HCT116 (cell line): ENCODE data around the gene NOC4L. TPM values are rescaled to one million over a fixed set of nuclear protein-coding genes. Genes with fewer than 3 reads are reported as not detected.

Source experiments
- ATAC-seq: fragments of 200-7000 bp; cut with Tn5 transposase; 2 replicates; pipeline ENCODE4 v1.9.1; 2020; ENCODE audit warnings: mild to moderate bottlenecking, moderate library complexity
- BruUV-seq: library from RNA; stranded (reverse); fragments of 400-500 nt; replicated peaks from 2 replicates; lab custom pipeline; 2021; lab: Mats Ljungman, UMichigan
- CTCF ChIA-PET: fragments of 300-600 bp; sonication (Branson Sonifier 250); formaldehyde crosslinking; loops from one replicate; lab custom pipeline; 2021; ENCODE audit warnings: antibody characterized with exemption; lab: Charles Lee
- POLR2A ChIA-PET: fragments of 300-600, 350-600 bp; sonication (Branson Sonifier 250); formaldehyde crosslinking; loops from one replicate; lab custom pipeline; 2021; ENCODE audit warnings: antibody characterized with exemption; lab: Charles Lee
- RAD21 ChIA-PET, 2 experiments: fragments of 300-600 bp; sonication (Branson Sonifier 250); formaldehyde crosslinking; loops; one replicate each; lab custom pipeline; 2023; ENCODE audit warnings: low total read pairs in 2 of 2; ENCODE audit not compliant: uncharacterized antibody in 2 of 2, unreplicated experiment in 2 of 2, low non-redundant PET in 1 of 2; lab: Charles Lee
- DNase-seq: peaks from one replicate; pipeline ENCODE4 v3.0.0-alpha.2; 2010; ENCODE audit warnings: low read depth, low spot score
- H2AFZ ChIP-seq: fragments of 200-600 bp; shearing (Covaris generic), sonication (generic); 2 replicates; pipeline ENCODE4 v1.6.1; 2017; ENCODE audit warnings: low read depth, mixed run types, mixed read lengths, antibody characterized with exemption, low read length; ENCODE audit not compliant: poor library complexity, severe bottlenecking
- H3K27ac ChIP-seq: 2 replicates; pipeline ENCODE4 v1.5.1; 2012; ENCODE audit warnings: low read depth, low read length
- H3K27me3 ChIP-seq: fragments of 200-600 bp; sonication (generic); 2 replicates; pipeline ENCODE4 v1.6.1; 2016; ENCODE audit warnings: mixed run types, low read length, mixed read lengths; ENCODE audit not compliant: insufficient read depth
- H3K36me3 ChIP-seq, 2 experiments: fragments of 200-500 bp in 1 of 2; fragments of 200-600 bp in 1 of 2; sonication (Bioruptor generic) in 1 of 2; sonication (generic) in 1 of 2; 2 replicates each; pipeline versions ENCODE4 v1.5.1 to v1.6.1; 2014 to 2016; ENCODE audit warnings: low read length in 2 of 2, inconsistent platforms in 1 of 2, mixed read lengths in 1 of 2, mixed run types in 1 of 2; ENCODE audit not compliant: insufficient read depth in 2 of 2, control insufficient read depth in 1 of 2
- H3K4me1 ChIP-seq, 2 experiments: fragments of 200-600 bp in 1 of 2; sonication (generic) in 1 of 2; 2 replicates each; pipeline versions ENCODE4 v1.5.1 to v1.6.1; 2012 to 2017; ENCODE audit warnings: low read length in 2 of 2, inconsistent platforms in 1 of 2, mild to moderate bottlenecking in 1 of 2, mixed read lengths in 1 of 2, mixed run types in 1 of 2, moderate library complexity in 1 of 2; ENCODE audit not compliant: insufficient read depth in 2 of 2, control insufficient read depth in 1 of 2
- H3K4me2 ChIP-seq: fragments of 200-600 bp; sonication (generic); 2 replicates; pipeline ENCODE4 v1.6.1; 2017; ENCODE audit warnings: mixed run types, low read length, mixed read lengths
- H3K4me3 ChIP-seq, 2 experiments: fragments of 200-600 bp in 1 of 2; sonication (generic) in 1 of 2; replicated peaks in 1 of 2; 2 replicates each; pipeline ENCODE4 v1.5.1; 2011 to 2016; ENCODE audit warnings: low read length in 2 of 2, control low read depth in 1 of 2, low read depth in 1 of 2, mild to moderate bottlenecking in 1 of 2, mixed read lengths in 1 of 2, mixed run types in 1 of 2
- H3K79me2 ChIP-seq: fragments of 200-600 bp; sonication (generic); 2 replicates; pipeline ENCODE4 v1.6.1; 2017; ENCODE audit warnings: mild to moderate bottlenecking, mixed run types, low read length, moderate library complexity, mixed read lengths; ENCODE audit not compliant: insufficient read depth
- H3K9ac ChIP-seq: fragments of 200-600 bp; sonication (generic); 2 replicates; pipeline ENCODE4 v1.6.1; 2016; ENCODE audit warnings: low read length, mixed read lengths
- H3K9me2 ChIP-seq: fragments of 200-600 bp; sonication (generic), shearing (Covaris generic); 2 replicates; pipeline ENCODE4 v1.6.1; 2017; ENCODE audit warnings: mixed run types, mild to moderate bottlenecking, moderate library complexity; ENCODE audit not compliant: insufficient read depth
- H3K9me3 ChIP-seq, 2 experiments: fragments of 200-500 bp in 1 of 2; fragments of 200-600 bp in 1 of 2; sonication (Bioruptor generic) in 1 of 2; sonication (generic) in 1 of 2; 2 replicates each; pipeline ENCODE4 v1.6.1; 2014 to 2017; ENCODE audit warnings: low read length in 2 of 2, mixed read lengths in 2 of 2, inconsistent platforms in 1 of 2, low read depth in 1 of 2, mild to moderate bottlenecking in 1 of 2, mixed run types in 1 of 2, moderate library complexity in 1 of 2; ENCODE audit not compliant: control insufficient read depth in 1 of 2, insufficient read depth in 1 of 2
- H4K20me1 ChIP-seq: fragments of 200-600 bp; sonication (generic), shearing (Covaris generic); 2 replicates; pipeline ENCODE4 v1.6.1; 2017; ENCODE audit warnings: mixed run types, mild to moderate bottlenecking, moderate library complexity; ENCODE audit not compliant: insufficient read depth
- CBX3 ChIP-seq: IDR thresholded peaks from 2 replicates; pipeline ENCODE4 v1.6.1; 2012; ENCODE audit warnings: low read depth
- CTCF ChIP-seq, 3 experiments: fragments of 200-600 bp in 1 of 3; sonication (generic) in 1 of 3; IDR thresholded peaks in 2 of 3; conservative IDR thresholded peaks in 1 of 3; 2 replicates each; pipeline ENCODE4 v1.5.1; 2012 to 2017; ENCODE audit warnings: low read depth in 2 of 3, low read length in 2 of 3, antibody characterized with exemption in 1 of 3, borderline replicate concordance in 1 of 3, control low read depth in 1 of 3, mild to moderate bottlenecking in 1 of 3, mixed read lengths in 1 of 3, mixed run types in 1 of 3, moderate library complexity in 1 of 3; ENCODE audit not compliant: insufficient read depth in 1 of 3
- EGR1 ChIP-seq: IDR thresholded peaks from 2 replicates; pipeline ENCODE4 v1.6.1; 2012; ENCODE audit warnings: low read depth
- JUND ChIP-seq: IDR thresholded peaks from 2 replicates; pipeline ENCODE4 v1.6.1; 2012
- POLR2A ChIP-seq: IDR thresholded peaks from 2 replicates; pipeline ENCODE4 v1.7.0; 2011; ENCODE audit warnings: borderline replicate concordance; ENCODE audit not compliant: insufficient read depth, insufficient read length; ENCODE audit errors: extremely low read depth
- SIN3A ChIP-seq: IDR thresholded peaks from 2 replicates; pipeline ENCODE4 v1.6.1; 2012; ENCODE audit warnings: low read depth
- SRF ChIP-seq: IDR thresholded peaks from 2 replicates; pipeline ENCODE4 v1.6.1; 2012; ENCODE audit warnings: low read depth
- TCF7L2 ChIP-seq: IDR thresholded peaks from 2 replicates; pipeline ENCODE4 v1.7.0; 2011; ENCODE audit warnings: borderline replicate concordance, inconsistent platforms; ENCODE audit not compliant: insufficient read depth, insufficient read length; ENCODE audit errors: extremely low read depth
- ZBTB33 ChIP-seq: IDR thresholded peaks from 2 replicates; pipeline ENCODE4 v1.6.1; 2011; ENCODE audit warnings: mild to moderate bottlenecking, low read length, moderate library complexity; ENCODE audit not compliant: insufficient replicate concordance; ENCODE audit errors: extremely low read depth
- ZFX ChIP-seq: fragments of 450-650 bp; IDR thresholded peaks from 2 replicates; pipeline ENCODE4 v1.6.1; 2017
- intact Hi-C: fragments of 100-400 bp; cut with micrococcal nuclease; formaldehyde crosslinking; loops from 2 replicates; pipeline ENCODE4 v1.10.0; 2022
- total RNA-seq: library from RNA; stranded (reverse); gene quantifications from one replicate; pipeline ENCODE4 v1.2.1, GENCODE V29; 2021; ENCODE audit not compliant: unreplicated experiment

The NOC4L gene
- total RNA-seq, 1 experiment from 2014 or later: 47.6 TPM

- ChIA-PET POLR2A (no interaction called here), CTCF (no interaction called here), RAD21 (no interaction called here)
- Histone ChIP-seq H3K79me2 (no peaks in the 10 kb centered on the region), H4K20me1 (no peaks in the 10 kb centered on the region), H3K9me3 (peaks cover 9 to 18% of the 10 kb centered on the region in 2 experiments; a peak in 2 of 4 replicates), H3K9me2 (no peaks in the 10 kb centered on the region), H3K4me2 (no peak overlapping the region), H3K9ac (no peak overlapping the region), H3K27me3 (no peaks in the 10 kb centered on the region), H3K4me1 (peaks cover 7 to 14% of the 10 kb centered on the region in 2 experiments), H2AFZ (no peak overlapping the region), H3K4me3 (no peak overlapping the region), H3K36me3 (no peaks in the 10 kb centered on the region), H3K27ac (no peak overlapping the region)
- BruUV-seq: no TSS peak
- intact Hi-C loops: no loop called here
- TF ChIP-seq ZBTB33 (no peak), SRF (no peak), CTCF (IDR thresholded peaks at IDR 0.05 in 2 of 3, conservative IDR thresholded peaks at IDR 0.05 in 1 of 3; ENCODE audit: borderline replicate concordance in 1 of 3, insufficient read depth in 1 of 3, low read depth in 2 of 3, low read length in 2 of 3) (peak in 2 of 3 experiments; percentile 63 to 65; a peak in 4 of 6 replicates)
- ATAC-seq: no peak
- DNase-seq: peak; percentile 31
Observed at GRCh38 chr12:132194056-132194455, 49.8 kb downstream of the NOC4L start.

GRCh38 chr12:132194556-132194955 lies 50.3 kb downstream of the NOC4L start:
- H3K9me3 ChIP-seq: peaks cover 9 to 18% of the 10 kb centered on the region in 2 experiments; a peak in 2 of 4 replicates
- no peak overlapping the region for H3K4me2 ChIP-seq
- no peaks in the 10 kb centered on the region for H3K27me3 ChIP-seq
- H3K4me3 ChIP-seq: no peak overlapping the region
- H3K9ac ChIP-seq: no peak overlapping the region
- H3K4me1 ChIP-seq: peaks cover 7 to 10% of the 10 kb centered on the region in 2 experiments
- CTCF ChIA-PET: no interaction called here
- H3K9me2 ChIP-seq: no peaks in the 10 kb centered on the region
- no peak for DNase-seq
- intact Hi-C loops: no loop called here
- H3K27ac ChIP-seq: no peak overlapping the region
- POLR2A ChIA-PET: no interaction called here
- no peaks in the 10 kb centered on the region for H3K79me2 ChIP-seq
- H2AFZ ChIP-seq: no peak overlapping the region
- RAD21 ChIA-PET: no interaction called here
- BruUV-seq: no TSS peak
- no peaks in the 10 kb centered on the region for H4K20me1 ChIP-seq
- H3K36me3 ChIP-seq: no peaks in the 10 kb centered on the region
- ATAC-seq: no peak
- TF ChIP-seq POLR2A: no peak
- no peak for TF ChIP-seq JUND
- TF ChIP-seq CBX3: no peak
- no peak for TF ChIP-seq CTCF (IDR thresholded peaks at IDR 0.05 in 2 of 3, conservative IDR thresholded peaks at IDR 0.05 in 1 of 3; ENCODE audit: borderline replicate concordance in 1 of 3, insufficient read depth in 1 of 3, low read depth in 2 of 3, low read length in 2 of 3)
- TF ChIP-seq EGR1: no peak
- no peak for TF ChIP-seq ZBTB33
- no peak for TF ChIP-seq ZFX
- no peak for TF ChIP-seq SRF
- no peak for TF ChIP-seq TCF7L2
- no peak for TF ChIP-seq SIN3A
